Liver (tissue), 3 donors: ENCODE measurements around the gene AGPAT1.

Experiments used
- GABPA ChIP-seq, 2 donors: IDR thresholded peaks in 1 of 2; conservative IDR thresholded peaks in 1 of 2; 2 replicates each; pipeline ENCODE4 v1.6.1; 2016; ENCODE audit warnings: antibody characterized with exemption in 2 of 2, mild to moderate bottlenecking in 1 of 2, moderate library complexity in 1 of 2
- SP1 ChIP-seq: IDR thresholded peaks from 2 replicates; pipeline ENCODE4 v1.6.1; 2018; ENCODE audit warnings: antibody characterized with exemption, mild to moderate bottlenecking
- TF ChIP-seq, protein P1 (sequence below): fragments of 150-350 bp; IDR thresholded peaks from 2 replicates; pipeline ENCODE4 v1.5.1; 2017; ENCODE audit warnings: improper control_type of control experiment, low read depth, low read length; ENCODE audit not compliant: missing input control
- donor health status: healthy.
- donor health status: healthy.

DNA sequence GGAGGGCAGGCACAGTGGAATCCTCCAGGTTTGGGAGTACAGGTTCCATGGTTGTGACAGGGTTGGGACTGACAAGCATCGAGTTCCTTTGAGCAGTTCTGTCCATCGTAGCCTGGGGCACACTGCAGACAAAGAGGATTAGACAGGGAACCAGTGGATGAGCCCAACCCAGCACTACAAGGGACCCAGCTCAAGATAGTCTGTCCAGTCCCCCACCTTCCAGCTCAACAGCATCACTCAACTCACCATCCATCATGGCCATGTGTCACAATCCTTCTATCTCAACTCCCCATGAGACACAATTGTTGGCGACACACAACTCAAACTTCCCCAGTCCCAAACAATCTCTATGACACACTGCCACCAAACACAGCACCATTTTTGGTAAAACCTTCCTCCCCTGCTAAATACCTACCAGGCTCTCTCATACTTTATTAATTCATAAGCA, 28.4 kb upstream of the AGPAT1 start:
- TF ChIP-seq, protein P1, sequence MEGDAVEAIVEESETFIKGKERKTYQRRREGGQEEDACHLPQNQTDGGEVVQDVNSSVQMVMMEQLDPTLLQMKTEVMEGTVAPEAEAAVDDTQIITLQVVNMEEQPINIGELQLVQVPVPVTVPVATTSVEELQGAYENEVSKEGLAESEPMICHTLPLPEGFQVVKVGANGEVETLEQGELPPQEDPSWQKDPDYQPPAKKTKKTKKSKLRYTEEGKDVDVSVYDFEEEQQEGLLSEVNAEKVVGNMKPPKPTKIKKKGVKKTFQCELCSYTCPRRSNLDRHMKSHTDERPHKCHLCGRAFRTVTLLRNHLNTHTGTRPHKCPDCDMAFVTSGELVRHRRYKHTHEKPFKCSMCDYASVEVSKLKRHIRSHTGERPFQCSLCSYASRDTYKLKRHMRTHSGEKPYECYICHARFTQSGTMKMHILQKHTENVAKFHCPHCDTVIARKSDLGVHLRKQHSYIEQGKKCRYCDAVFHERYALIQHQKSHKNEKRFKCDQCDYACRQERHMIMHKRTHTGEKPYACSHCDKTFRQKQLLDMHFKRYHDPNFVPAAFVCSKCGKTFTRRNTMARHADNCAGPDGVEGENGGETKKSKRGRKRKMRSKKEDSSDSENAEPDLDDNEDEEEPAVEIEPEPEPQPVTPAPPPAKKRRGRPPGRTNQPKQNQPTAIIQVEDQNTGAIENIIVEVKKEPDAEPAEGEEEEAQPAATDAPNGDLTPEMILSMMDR = no peak
- TF ChIP-seq GABPA (IDR thresholded peaks at IDR 0.05 in 1 of 2, conservative IDR thresholded peaks at IDR 0.05 in 1 of 2) (no peak), SP1 (no peak)
